Measurements from ENCODE around the gene JAG2.

DNA sequence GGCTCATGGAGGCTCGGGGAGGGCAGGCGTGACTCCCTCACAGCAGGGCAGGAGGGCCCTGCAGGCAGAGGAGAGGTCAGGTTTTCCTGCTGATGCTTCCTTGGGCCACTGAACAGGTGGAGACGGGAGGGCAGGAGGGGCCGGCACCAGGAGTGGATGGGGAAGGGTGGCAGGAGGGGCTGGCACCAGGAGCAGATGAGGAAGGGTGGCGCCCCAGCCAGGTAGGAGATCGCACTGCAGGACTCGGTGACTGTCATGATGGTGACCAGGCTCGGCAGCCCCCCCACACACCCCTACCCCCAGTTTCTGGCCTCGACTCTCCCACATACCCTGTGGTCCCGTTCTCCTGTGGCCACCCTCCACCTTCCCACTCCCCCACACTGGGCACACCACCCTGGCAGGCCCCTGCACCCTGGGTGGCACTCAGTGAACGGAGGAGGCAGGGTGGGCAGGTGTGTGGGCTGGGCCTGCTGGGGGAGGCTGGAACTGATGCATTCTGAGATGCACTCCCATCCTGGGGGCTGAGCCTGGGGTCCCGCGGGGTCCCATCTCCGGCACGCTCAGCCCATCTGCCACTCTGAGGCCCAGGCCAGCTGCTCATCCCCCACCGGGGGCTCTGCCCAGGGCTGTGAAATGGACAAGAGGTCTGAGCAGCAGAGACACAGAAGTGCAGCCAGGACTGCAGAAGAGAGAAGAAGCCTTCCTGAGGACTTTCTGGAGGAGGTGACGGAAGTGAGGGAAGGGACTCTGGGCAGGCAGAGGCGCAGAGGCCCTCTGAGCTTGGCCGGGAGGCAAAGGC is 9.7 kb upstream of the JAG2 start:
- no peak for TF ChIP-seq EZH2 (IDR thresholded peaks at IDR 0.05; ENCODE audit: borderline replicate concordance, low read depth, low read length, severe bottlenecking)
- TF ChIP-seq, protein P1, sequence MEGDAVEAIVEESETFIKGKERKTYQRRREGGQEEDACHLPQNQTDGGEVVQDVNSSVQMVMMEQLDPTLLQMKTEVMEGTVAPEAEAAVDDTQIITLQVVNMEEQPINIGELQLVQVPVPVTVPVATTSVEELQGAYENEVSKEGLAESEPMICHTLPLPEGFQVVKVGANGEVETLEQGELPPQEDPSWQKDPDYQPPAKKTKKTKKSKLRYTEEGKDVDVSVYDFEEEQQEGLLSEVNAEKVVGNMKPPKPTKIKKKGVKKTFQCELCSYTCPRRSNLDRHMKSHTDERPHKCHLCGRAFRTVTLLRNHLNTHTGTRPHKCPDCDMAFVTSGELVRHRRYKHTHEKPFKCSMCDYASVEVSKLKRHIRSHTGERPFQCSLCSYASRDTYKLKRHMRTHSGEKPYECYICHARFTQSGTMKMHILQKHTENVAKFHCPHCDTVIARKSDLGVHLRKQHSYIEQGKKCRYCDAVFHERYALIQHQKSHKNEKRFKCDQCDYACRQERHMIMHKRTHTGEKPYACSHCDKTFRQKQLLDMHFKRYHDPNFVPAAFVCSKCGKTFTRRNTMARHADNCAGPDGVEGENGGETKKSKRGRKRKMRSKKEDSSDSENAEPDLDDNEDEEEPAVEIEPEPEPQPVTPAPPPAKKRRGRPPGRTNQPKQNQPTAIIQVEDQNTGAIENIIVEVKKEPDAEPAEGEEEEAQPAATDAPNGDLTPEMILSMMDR (IDR thresholded peaks at IDR 0.05; ENCODE audit: borderline replicate concordance, extremely low read depth, low read length, poor library complexity, severe bottlenecking): no peak

Measured in DND-41 (cell line).